ENCODE results near the gene BCL2. TPM values are rescaled to one million over a fixed set of nuclear protein-coding genes. Genes with fewer than 3 reads are reported as not detected.

Gene BCL2
- total RNA-seq, 1 experiment from 2014 or later: 1.5 TPM

DNA sequence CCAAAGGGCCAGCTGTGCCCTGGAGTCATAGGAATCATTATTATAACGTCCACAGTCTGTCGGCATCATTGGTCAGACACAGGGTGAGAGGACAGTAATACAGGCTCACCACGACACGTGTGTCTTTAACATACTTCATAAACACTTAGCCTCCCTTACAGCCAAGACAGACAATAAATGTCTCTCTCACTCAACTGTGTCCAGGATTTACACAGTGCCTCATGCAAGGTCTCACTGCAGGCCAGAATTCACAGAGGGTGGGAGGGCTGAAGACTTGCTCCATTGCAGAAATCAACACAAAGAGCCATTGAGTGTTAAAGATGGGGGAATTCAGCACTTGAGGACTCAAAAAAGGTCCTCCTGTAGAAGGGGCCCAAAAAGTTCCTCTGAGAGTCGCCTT, 210.5 kb downstream of the BCL2 start:
- POLR2A ChIA-PET (ENCODE audit: unreplicated experiment): no interaction called here

DNA sequence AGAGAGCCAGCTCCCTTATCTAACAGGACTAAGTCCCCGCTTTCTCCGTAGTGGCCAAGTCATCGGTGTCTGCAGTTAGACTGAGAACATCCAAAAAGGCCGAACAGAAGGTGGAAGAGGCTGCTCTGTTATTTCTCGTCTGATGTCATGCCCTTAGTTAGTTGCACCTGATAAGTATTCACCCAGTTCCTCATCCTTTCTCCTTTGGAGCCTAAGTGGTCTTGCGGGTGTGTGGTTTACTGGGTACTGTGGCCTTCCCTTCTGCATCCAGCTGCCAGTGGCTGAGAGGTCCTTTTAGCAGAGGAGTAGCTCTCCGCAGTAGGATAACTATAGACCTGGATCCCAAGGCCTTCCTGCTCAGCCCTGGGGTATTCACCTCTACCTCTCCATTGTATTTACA, 211.6 kb downstream of the BCL2 start:
- intact Hi-C loops (cut with micrococcal nuclease): no loop called here
- POLR2A ChIA-PET (ENCODE audit: unreplicated experiment): no interaction called here
- Histone ChIP-seq H3K4me1 (ENCODE audit: insufficient read depth, low read length) (no peaks in the 10 kb centered on the region), H4K20me1 (ENCODE audit: low read length) (no peaks in the 10 kb centered on the region), H3K4me3 (ENCODE audit: low read length) (no peak overlapping the region), H3K27ac (ENCODE audit: low read length) (no peak overlapping the region), H2AFZ (ENCODE audit: low read length) (no peak overlapping the region), H3K79me2 (ENCODE audit: low read length) (no peaks in the 10 kb centered on the region), H3K9me3 (ENCODE audit: low read length) (no peaks in the 10 kb centered on the region), H3K4me2 (ENCODE audit: low read length) (no peak overlapping the region), H3K9ac (ENCODE audit: low read length) (no peak overlapping the region), H3K9me2 (replicated peaks; ENCODE audit: low read length) (no peaks in the 10 kb centered on the region), H3F3A (ENCODE audit: low read length, unreplicated experiment) (no peaks in the 10 kb centered on the region), H3K27me3 (ENCODE audit: low read length) (0 out of 2 replicates have a peak, but pooled peaks cover 3% of the 10 kb centered on the region), H3K36me3 (ENCODE audit: low read depth, low read length) (no peaks in the 10 kb centered on the region)
- TF ChIP-seq, protein P1, sequence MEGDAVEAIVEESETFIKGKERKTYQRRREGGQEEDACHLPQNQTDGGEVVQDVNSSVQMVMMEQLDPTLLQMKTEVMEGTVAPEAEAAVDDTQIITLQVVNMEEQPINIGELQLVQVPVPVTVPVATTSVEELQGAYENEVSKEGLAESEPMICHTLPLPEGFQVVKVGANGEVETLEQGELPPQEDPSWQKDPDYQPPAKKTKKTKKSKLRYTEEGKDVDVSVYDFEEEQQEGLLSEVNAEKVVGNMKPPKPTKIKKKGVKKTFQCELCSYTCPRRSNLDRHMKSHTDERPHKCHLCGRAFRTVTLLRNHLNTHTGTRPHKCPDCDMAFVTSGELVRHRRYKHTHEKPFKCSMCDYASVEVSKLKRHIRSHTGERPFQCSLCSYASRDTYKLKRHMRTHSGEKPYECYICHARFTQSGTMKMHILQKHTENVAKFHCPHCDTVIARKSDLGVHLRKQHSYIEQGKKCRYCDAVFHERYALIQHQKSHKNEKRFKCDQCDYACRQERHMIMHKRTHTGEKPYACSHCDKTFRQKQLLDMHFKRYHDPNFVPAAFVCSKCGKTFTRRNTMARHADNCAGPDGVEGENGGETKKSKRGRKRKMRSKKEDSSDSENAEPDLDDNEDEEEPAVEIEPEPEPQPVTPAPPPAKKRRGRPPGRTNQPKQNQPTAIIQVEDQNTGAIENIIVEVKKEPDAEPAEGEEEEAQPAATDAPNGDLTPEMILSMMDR (conservative IDR thresholded peaks at IDR 0.05; ENCODE audit: low read depth, low read length): no peak
- TF ChIP-seq EZH2phosphoT487 (IDR thresholded peaks at IDR 0.05; ENCODE audit: borderline replicate concordance, low read length) (no peak), EZH2 (IDR thresholded peaks at IDR 0.05; ENCODE audit: low read length, unreplicated experiment) (no peak)
- DNase-seq (no peak), ATAC-seq (no peak)
- CTCF ChIA-PET: no interaction called here
- no TSS peak for BruUV-seq (replicated peaks)

More for the DNA sequence above, 210.5 kb downstream of the BCL2 start:
- ATAC-seq (no peak), DNase-seq (no peak)
- no peaks in the 10 kb centered on the region for H3K36me3 ChIP-seq (ENCODE audit: low read depth, low read length)
- H3F3A ChIP-seq (ENCODE audit: low read length, unreplicated experiment): no peaks in the 10 kb centered on the region
- no peak overlapping the region for H3K4me2 ChIP-seq (ENCODE audit: low read length)
- no peak overlapping the region for H3K9ac ChIP-seq (ENCODE audit: low read length)
- BruUV-seq (replicated peaks): no TSS peak
- no peaks in the 10 kb centered on the region for H3K9me2 ChIP-seq (replicated peaks; ENCODE audit: low read length)
- H3K9me3 ChIP-seq (ENCODE audit: low read length): no peaks in the 10 kb centered on the region
- no peak overlapping the region for H3K4me3 ChIP-seq (ENCODE audit: low read length)
- no peak overlapping the region for H2AFZ ChIP-seq (ENCODE audit: low read length)
- no peaks in the 10 kb centered on the region for H3K79me2 ChIP-seq (ENCODE audit: low read length)
- intact Hi-C loops (cut with micrococcal nuclease): no loop called here
- no peak overlapping the region for H3K27ac ChIP-seq (ENCODE audit: low read length)
- H3K27me3 ChIP-seq (ENCODE audit: low read length): peaks cover 8% of the 10 kb centered on the region; the same call in 1 of the 2 replicates
- CTCF ChIA-PET: no interaction called here
- no peaks in the 10 kb centered on the region for H3K4me1 ChIP-seq (ENCODE audit: insufficient read depth, low read length)
- TF ChIP-seq EZH2 (IDR thresholded peaks at IDR 0.05; ENCODE audit: low read length, unreplicated experiment): no peak
- TF ChIP-seq, protein P1 (conservative IDR thresholded peaks at IDR 0.05; ENCODE audit: low read depth, low read length): no peak
- no peak for TF ChIP-seq EZH2phosphoT487 (IDR thresholded peaks at IDR 0.05; ENCODE audit: borderline replicate concordance, low read length)
- no peaks in the 10 kb centered on the region for H4K20me1 ChIP-seq (ENCODE audit: low read length)

DNA sequence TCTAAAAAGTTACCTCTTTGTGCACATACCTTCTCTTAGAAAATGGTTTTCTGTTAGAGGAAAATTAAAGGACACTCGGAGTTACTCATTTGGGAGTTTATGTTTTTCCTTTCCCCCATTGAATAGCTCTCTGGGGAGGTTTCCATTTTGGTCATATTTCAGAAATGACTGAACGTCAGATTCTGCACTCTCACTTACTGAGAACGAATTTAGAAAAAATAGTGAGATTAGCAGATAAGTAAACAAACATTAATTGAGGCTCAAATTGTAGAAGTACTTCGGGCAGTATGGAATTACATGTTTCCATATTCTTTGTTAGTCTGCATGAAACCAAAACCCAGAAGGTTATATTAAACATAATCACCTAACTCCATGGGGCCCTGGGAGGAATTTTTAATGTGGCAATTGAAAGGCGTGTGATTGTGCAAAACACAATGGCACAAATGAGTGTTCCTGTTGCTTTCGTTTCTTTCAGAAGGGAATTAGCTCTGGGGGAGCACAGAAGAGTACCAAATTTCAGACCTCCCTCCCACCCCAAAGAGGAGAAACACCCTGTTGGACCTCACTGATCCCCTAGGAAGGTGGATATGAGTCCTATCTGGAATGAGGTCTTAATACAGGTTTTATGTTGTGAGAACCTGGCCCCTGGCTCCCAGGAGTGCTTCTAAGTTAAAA, 212.3 kb downstream of the BCL2 start:
- H3K36me3 ChIP-seq (ENCODE audit: low read depth, low read length): no peaks in the 10 kb centered on the region
- H2AFZ ChIP-seq (ENCODE audit: low read length): no peak overlapping the region
- no peaks in the 10 kb centered on the region for H4K20me1 ChIP-seq (ENCODE audit: low read length)
- no peak overlapping the region for H3K9ac ChIP-seq (ENCODE audit: low read length)
- no peak overlapping the region for H3K27ac ChIP-seq (ENCODE audit: low read length)
- no peak overlapping the region for H3K4me3 ChIP-seq (ENCODE audit: low read length)
- no TSS peak for BruUV-seq (replicated peaks)
- H3K27me3 ChIP-seq (ENCODE audit: low read length): 0 out of 2 replicates have a peak, but pooled peaks cover 3% of the 10 kb centered on the region
- no peak overlapping the region for H3K4me2 ChIP-seq (ENCODE audit: low read length)
- TF ChIP-seq, protein P1 (conservative IDR thresholded peaks at IDR 0.05; ENCODE audit: low read depth, low read length): no peak
- TF ChIP-seq EZH2phosphoT487 (IDR thresholded peaks at IDR 0.05; ENCODE audit: borderline replicate concordance, low read length) (no peak), EZH2 (IDR thresholded peaks at IDR 0.05; ENCODE audit: low read length, unreplicated experiment) (no peak)
- intact Hi-C loops (cut with micrococcal nuclease): no loop called here
- H3K79me2 ChIP-seq (ENCODE audit: low read length): no peaks in the 10 kb centered on the region
- no peak for ATAC-seq
- ChIA-PET POLR2A (ENCODE audit: unreplicated experiment) (no interaction called here), CTCF (no interaction called here)
- H3K4me1 ChIP-seq (ENCODE audit: insufficient read depth, low read length): no peaks in the 10 kb centered on the region
- H3F3A ChIP-seq (ENCODE audit: low read length, unreplicated experiment): no peaks in the 10 kb centered on the region
- no peaks in the 10 kb centered on the region for H3K9me2 ChIP-seq (replicated peaks; ENCODE audit: low read length)
- H3K9me3 ChIP-seq (ENCODE audit: low read length): no peaks in the 10 kb centered on the region
- no peak for DNase-seq
